D721Med (cell line): ENCODE results near the gene PDLIM4.

Experiments used
- DNase-seq: peaks from one replicate; pipeline ENCODE4 v3.0.0; 2011; ENCODE audit warnings: low spot score; ENCODE audit not compliant: insufficient read length
- FAIRE-seq: peaks from 2 replicates; lab custom pipeline; 2011; peaks lifted over from hg19 to GRCh38; lab: Jason Lieb, UNC
- CTCF ChIP-seq: IDR thresholded peaks from 2 replicates; pipeline ENCODE4 v1.5.1; 2012; ENCODE audit warnings: mild to moderate bottlenecking, control low read depth; ENCODE audit not compliant: insufficient read depth; ENCODE audit errors: missing control alignments

PDLIM4 gene

GRCh38 chr5:132309679-132310078 lies 52.2 kb downstream of the PDLIM4 start:
- no peak for TF ChIP-seq CTCF
- DNase-seq (no peak), FAIRE-seq (no peak)

- DNase-seq (no peak), FAIRE-seq (no peak)
- no peak for TF ChIP-seq CTCF
Observed at GRCh38 chr5:132310141-132310834, 52.8 kb downstream of the PDLIM4 start.

GRCh38 chr5:132313366-132313765 lies 55.9 kb downstream of the PDLIM4 start:
- DNase-seq = no peak
- FAIRE-seq = no peak

GRCh38 chr5:132313961-132314432 lies 56.5 kb downstream of the PDLIM4 start:
- no peak for FAIRE-seq
- DNase-seq = no peak
- TF ChIP-seq CTCF = no peak

More at GRCh38 chr5:132313366-132313765, 55.9 kb downstream of the PDLIM4 start:
- no peak for TF ChIP-seq CTCF

GRCh38 chr5:132315529-132316067 lies 58.1 kb downstream of the PDLIM4 start:
- TF ChIP-seq CTCF = no peak
- FAIRE-seq (no peak), DNase-seq (no peak)

- FAIRE-seq = no peak
- no peak for DNase-seq
- TF ChIP-seq CTCF = no peak
Observed at GRCh38 chr5:132319975-132320374, 62.5 kb downstream of the PDLIM4 start.
